Measurements from ENCODE around the gene ZNF518A. TPM values are rescaled to one million over a fixed set of nuclear protein-coding genes. Genes with fewer than 3 reads are reported as not detected.

Gene ZNF518A
- total and polyA plus RNA-seq, 2 of the 13 experiments (the other 11 are each of a cell fraction or from before 2014, with no cell fraction given) = 21.7 to 37.1 TPM

DNA sequence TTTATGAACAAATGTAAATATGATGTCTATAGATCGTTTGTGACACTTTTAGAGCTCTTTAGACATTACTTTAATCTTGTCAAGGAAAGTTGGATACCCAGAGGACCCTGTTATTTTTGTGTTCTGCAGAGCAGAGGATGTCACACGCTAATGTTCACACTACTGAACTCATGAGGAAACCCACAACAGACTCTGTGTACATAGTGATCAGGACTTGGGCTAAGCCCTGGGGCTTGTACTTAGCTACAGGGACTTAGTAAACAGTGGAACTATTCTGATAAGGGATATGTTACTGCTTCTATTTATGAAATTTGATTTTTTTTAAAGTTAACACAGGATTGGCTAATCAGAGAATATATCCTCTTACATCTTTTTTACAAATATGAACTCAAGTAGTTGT, 36.1 kb upstream of the ZNF518A start (continued):
- 0 out of 2 replicates have a peak, but pooled peaks have one; percentile 24 for TF ChIP-seq ZNF644 (CRISPR knock-in tag; IDR thresholded peaks at IDR 0.05; ENCODE audit: low read depth)
- no peak for TF ChIP-seq CREB1 (IDR thresholded peaks at IDR 0.05)
- no peak for TF ChIP-seq CREB1 (CRISPR knock-in tag; IDR thresholded peaks at IDR 0.05)
- TF ChIP-seq, protein P1, sequence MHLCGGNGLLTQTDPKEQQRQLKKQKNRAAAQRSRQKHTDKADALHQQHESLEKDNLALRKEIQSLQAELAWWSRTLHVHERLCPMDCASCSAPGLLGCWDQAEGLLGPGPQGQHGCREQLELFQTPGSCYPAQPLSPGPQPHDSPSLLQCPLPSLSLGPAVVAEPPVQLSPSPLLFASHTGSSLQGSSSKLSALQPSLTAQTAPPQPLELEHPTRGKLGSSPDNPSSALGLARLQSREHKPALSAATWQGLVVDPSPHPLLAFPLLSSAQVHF (CRISPR knock-in tag; IDR thresholded peaks at IDR 0.05) = no peak
- TF ChIP-seq NKX3-1 (CRISPR knock-in tag; IDR thresholded peaks at IDR 0.05) = no peak
- peak; percentile 56; the same call in 1 of the 2 replicates for TF ChIP-seq KLF11 (CRISPR knock-in tag; IDR thresholded peaks at IDR 0.05)
- TF ChIP-seq KMT2A (CRISPR knock-in tag; IDR thresholded peaks at IDR 0.05) = no peak
- TF ChIP-seq ZSCAN21 (CRISPR knock-in tag; IDR thresholded peaks at IDR 0.05; ENCODE audit: borderline replicate concordance) = 0 out of 2 replicates have a peak, but pooled peaks have one; percentile 37
- 0 out of 2 replicates have a peak, but pooled peaks have one; percentile 19 for TF ChIP-seq RXRB (CRISPR knock-in tag; IDR thresholded peaks at IDR 0.05; ENCODE audit: borderline replicate concordance)
- 0 out of 4 replicates have a peak, but pooled peaks of 1 of the 2 experiments have one; percentile 36 for TF ChIP-seq EP300 (IDR thresholded peaks at IDR 0.05; ENCODE audit: low read depth in 2 of 2, low read length in 2 of 2)
- TF ChIP-seq EP300 (CRISPR knock-in tag; IDR thresholded peaks at IDR 0.05; ENCODE audit: borderline replicate concordance) = no peak
- TF ChIP-seq, protein P2, sequence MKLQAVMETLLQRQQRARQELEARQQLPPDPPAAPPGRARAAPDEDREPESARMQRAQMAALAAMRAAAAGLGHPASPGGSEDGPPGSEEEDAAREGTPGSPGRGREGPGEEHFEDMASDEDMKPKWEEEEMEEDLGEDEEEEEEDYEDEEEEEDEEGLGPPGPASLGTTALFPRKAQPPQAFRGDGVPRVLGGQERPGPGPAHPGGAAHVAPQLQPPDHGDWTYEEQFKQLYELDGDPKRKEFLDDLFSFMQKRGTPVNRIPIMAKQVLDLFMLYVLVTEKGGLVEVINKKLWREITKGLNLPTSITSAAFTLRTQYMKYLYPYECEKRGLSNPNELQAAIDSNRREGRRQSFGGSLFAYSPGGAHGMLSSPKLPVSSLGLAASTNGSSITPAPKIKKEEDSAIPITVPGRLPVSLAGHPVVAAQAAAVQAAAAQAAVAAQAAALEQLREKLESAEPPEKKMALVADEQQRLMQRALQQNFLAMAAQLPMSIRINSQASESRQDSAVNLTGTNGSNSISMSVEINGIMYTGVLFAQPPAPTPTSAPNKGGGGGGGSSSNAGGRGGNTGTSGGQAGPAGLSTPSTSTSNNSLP (IDR thresholded peaks at IDR 0.05; ENCODE audit: low read depth, low read length) = 0 out of 2 replicates have a peak, but pooled peaks have one; percentile 30
- no peak for TF ChIP-seq SMARCC2 (IDR thresholded peaks at IDR 0.05)
- TF ChIP-seq ZNF292 (CRISPR knock-in tag; IDR thresholded peaks at IDR 0.05; ENCODE audit: borderline replicate concordance, low read depth) = no peak
- TF ChIP-seq, protein P3, sequence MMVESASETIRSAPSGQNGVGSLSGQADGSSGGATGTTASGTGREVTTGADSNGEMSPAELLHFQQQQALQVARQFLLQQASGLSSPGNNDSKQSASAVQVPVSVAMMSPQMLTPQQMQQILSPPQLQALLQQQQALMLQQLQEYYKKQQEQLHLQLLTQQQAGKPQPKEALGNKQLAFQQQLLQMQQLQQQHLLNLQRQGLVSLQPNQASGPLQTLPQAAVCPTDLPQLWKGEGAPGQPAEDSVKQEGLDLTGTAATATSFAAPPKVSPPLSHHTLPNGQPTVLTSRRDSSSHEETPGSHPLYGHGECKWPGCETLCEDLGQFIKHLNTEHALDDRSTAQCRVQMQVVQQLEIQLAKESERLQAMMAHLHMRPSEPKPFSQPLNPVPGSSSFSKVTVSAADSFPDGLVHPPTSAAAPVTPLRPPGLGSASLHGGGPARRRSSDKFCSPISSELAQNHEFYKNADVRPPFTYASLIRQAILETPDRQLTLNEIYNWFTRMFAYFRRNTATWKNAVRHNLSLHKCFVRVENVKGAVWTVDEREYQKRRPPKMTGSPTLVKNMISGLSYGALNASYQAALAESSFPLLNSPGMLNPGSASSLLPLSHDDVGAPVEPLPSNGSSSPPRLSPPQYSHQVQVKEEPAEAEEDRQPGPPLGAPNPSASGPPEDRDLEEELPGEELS (CRISPR knock-in tag; IDR thresholded peaks at IDR 0.05) = peak; percentile 55
- TF ChIP-seq KDM5A (IDR thresholded peaks at IDR 0.05; ENCODE audit: borderline replicate concordance, low read length) = no peak
- TF ChIP-seq SALL1 (CRISPR knock-in tag; IDR thresholded peaks at IDR 0.05) = peak; percentile 17; the same call in 1 of the 2 replicates
- TF ChIP-seq, protein P4, sequence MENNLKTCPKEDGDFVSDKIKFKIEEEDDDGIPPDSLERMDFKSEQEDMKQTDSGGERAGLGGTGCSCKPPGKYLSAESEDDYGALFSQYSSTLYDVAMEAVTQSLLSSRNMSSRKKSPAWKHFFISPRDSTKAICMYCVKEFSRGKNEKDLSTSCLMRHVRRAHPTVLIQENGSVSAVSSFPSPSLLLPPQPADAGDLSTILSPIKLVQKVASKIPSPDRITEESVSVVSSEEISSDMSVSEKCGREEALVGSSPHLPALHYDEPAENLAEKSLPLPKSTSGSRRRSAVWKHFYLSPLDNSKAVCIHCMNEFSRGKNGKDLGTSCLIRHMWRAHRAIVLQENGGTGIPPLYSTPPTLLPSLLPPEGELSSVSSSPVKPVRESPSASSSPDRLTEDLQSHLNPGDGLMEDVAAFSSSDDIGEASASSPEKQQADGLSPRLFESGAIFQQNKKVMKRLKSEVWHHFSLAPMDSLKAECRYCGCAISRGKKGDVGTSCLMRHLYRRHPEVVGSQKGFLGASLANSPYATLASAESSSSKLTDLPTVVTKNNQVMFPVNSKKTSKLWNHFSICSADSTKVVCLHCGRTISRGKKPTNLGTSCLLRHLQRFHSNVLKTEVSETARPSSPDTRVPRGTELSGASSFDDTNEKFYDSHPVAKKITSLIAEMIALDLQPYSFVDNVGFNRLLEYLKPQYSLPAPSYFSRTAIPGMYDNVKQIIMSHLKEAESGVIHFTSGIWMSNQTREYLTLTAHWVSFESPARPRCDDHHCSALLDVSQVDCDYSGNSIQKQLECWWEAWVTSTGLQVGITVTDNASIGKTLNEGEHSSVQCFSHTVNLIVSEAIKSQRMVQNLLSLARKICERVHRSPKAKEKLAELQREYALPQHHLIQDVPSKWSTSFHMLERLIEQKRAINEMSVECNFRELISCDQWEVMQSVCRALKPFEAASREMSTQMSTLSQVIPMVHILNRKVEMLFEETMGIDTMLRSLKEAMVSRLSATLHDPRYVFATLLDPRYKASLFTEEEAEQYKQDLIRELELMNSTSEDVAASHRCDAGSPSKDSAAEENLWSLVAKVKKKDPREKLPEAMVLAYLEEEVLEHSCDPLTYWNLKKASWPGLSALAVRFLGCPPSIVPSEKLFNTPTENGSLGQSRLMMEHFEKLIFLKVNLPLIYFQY (CRISPR knock-in tag; IDR thresholded peaks at IDR 0.05; ENCODE audit: borderline replicate concordance) = peak; percentile 40; the same call in 1 of the 2 replicates
- TF ChIP-seq ISL2 (CRISPR knock-in tag; IDR thresholded peaks at IDR 0.05) = no peak
- TF ChIP-seq PHF20 (CRISPR knock-in tag; IDR thresholded peaks at IDR 0.05) = 0 out of 2 replicates have a peak, but pooled peaks have one; percentile 30
- TF ChIP-seq FOXA1 (IDR thresholded peaks at IDR 0.05) = no peak
- TF ChIP-seq FOXA1 (CRISPR knock-in tag; IDR thresholded peaks at IDR 0.05) = peak; percentile 83
- TF ChIP-seq ZNF746 (CRISPR knock-in tag; IDR thresholded peaks at IDR 0.05) = no peak
- TF ChIP-seq TSC22D2 (CRISPR knock-in tag; IDR thresholded peaks at IDR 0.05; ENCODE audit: borderline replicate concordance) = 0 out of 2 replicates have a peak, but pooled peaks have one; percentile 31
- 0 out of 2 replicates have a peak, but pooled peaks have one; percentile 17 for TF ChIP-seq RARA (CRISPR knock-in tag; IDR thresholded peaks at IDR 0.05)
